ENCODE data around the gene FAM180B. TPM values are rescaled to one million over a fixed set of nuclear protein-coding genes. Genes with fewer than 3 reads are reported as not detected.

Gene FAM180B
- polyA plus RNA-seq, 4 donors = 0.11 to 4.0 (median 0.37) TPM

DNA sequence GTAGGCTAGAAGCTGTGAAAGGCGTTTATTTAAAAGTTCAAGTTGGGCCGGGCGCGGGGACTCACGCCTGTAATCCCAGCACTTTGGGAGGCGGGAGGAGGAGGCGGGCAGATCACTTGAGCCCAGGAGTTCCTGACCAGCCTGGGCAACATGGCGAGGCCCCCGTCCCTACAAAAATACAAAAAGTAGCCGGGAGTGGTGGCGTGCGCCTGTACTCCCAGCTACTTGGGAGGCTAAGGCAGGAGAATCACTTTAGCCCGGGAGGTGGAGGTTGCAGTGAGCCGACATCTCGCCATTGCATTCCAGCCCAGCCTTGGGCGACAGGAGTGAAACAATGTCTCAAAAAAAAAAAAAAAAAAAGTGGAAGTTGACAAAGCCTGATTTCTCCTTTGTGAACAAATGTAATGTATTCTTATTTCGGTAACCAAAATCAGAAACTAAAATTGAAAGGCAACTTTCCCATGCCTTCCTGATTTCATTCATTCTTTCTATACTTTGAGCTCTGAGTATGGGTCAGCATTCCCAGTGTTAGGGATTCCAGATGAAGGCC is 20.3 kb upstream of the FAM180B start:
- no peak for DNase-seq (ENCODE audit: low read depth in 4 of 4, low spot score in 3 of 4)

DNA sequence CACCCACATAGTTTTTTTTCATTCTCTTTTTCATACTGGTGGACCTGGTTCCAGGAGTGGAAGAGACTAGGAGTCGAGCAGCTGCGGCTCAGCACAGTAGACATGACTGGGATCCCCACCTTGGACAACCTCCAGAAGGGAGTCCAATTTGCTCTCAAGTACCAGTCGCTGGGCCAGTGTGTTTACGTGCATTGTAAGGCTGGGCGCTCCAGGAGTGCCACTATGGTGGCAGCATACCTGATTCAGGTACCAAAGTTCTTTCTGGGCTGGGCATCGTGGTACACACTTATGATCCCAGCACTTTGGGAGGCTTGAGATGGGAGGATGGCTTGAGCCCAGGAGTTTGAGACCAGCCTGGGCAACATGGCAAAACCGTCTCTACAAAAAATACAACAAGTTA is 16.8 kb upstream of the FAM180B start:
- DNase-seq (ENCODE audit: low read depth in 4 of 4, low spot score in 3 of 4) = no peak

DNA sequence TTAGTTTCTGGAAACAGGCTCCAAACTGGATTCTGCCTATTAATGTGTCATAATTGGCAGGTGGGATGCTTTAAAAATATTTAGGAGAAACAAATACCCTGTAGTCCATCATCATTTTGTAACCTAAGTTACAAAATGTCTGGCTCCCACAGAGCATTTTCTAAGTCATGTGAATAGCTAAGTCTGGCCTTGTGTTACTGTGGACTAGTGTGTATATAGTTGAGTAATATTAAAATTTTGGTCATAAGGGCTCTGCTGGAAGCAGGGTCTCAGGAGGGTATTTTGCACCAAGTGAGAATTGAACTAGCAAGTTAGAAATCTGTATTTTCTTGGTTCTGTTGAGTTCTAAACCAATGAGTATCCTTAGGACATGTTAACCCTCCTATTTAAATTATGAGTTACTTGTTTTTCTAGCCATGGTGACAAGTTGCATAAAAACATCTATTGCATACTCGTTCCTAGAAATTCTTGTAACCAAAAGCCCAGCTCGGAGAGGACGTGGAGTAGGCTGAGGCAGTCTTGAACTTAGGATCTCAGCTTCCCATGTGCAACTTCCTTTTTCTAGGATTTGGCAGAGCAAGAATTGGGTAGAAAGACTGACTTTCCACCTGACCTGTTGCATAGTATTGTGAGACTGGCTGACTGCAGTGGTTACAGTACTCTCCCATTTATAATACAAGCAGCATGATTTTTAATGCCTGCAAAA is 15.7 kb upstream of the FAM180B start:
- DNase-seq (ENCODE audit: low read depth in 4 of 4, low spot score in 3 of 4) = no peak

DNA sequence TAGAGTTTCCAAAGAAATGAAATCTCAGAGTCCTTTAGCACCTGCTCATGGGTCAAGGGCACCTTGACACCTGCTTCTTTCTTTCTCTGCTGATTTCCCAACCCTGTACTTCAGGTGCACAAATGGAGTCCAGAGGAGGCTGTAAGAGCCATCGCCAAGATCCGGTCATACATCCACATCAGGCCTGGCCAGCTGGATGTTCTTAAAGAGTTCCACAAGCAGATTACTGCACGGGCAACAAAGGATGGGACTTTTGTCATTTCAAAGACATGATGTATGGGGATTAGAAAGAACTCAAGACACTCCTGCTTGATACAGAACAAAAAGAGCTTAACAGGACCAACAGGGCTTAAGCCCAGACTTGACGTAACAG is 15.1 kb upstream of the FAM180B start:
- DNase-seq (ENCODE audit: low read depth in 4 of 4, low spot score in 3 of 4) = no peak

DNA sequence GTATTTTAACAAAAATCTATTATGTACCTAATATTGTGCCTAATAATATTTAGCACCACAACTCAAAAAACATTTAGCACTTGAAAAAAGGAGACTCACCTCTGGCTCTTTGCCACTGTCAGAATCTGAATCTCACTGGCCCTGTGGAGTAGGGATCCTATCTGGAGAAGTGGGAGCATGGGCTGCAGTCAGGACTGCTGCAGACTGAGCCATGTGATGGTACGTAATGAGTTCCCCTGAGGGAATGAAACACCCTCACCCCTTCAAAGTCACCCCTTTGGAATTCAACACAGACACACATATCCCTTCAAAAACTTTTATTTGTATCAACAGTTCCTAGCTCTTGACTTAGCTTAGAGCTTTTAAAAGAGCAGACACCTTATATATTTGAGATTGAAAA is 14.6 kb upstream of the FAM180B start:
- DNase-seq (ENCODE audit: low read depth in 4 of 4, low spot score in 3 of 4) = no peak

DNA sequence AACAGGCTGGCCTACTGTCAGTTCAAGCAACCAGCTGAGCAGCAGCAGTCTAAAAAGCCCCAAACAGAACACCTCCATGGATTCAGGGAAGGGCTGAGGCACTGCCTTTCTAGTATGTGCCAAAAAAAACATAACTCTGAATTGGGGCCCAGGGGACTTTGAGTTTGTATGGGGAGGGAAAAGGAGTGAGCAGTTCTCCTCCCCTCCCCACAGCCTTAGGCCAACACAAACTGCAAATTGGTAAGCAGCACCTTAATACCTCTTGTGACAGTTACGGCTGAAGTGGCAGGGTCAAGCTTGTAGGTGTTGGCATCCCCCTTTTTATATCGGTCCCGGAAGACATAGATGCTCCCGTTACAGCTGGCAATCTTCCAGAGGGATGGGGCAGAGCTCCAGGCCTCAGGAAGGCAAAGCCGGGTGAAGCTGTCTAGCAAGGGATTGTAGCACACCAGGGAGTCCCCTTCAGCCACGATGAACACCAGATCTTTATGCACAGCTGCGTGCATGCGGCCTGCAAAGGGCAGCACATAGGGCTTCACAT is 13.7 kb upstream of the FAM180B start:
- no peak for DNase-seq (ENCODE audit: low read depth in 4 of 4, low spot score in 3 of 4)

DNA sequence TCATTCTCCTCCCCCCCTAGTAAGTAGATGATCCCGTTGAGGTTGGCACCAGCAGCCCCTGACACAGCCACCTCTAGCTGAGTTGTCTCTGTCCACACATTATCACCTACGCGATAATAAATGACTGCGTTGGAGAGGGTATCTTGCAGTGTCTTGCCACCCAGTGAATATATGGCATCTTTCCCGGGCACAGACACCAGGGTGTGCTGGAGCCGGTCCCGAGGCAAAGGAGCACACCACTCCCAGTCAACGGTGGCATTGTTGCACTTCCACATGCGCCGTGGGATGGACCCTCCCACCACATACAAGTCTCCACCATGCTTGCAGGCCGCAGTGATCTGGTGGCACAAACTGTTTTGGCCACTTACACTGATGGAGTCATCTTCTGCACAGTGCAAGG is 13.2 kb upstream of the FAM180B start:
- no peak for DNase-seq (ENCODE audit: low read depth in 4 of 4, low spot score in 3 of 4)

DNA sequence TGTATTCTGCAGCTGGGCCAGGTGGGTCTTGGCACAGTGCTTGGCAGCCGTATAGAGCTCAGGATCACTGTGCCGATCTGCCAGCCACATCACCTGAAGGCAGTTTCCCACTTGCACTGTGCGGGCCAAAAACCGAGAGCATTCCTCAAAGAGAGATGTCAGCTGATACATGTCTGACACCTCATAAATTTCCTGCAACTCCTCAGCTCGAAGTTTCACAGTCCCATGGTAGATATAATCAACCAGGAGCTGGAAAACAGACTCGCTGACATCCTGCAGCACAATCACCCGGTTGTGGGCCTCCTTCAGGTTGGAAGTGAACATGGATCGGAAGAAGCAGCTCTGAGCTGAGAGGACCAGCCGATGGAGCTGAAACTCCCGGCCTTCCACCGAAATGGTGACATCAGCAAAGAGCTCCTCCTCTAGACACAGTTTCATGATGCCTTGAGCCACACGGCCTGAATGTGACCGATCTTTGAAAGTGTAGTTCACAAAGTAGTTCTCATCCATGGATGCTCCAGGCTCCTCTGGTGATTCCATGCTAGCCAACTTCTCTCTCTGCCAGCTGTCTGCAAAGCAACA is 8.9 kb upstream of the FAM180B start:
- DNase-seq (ENCODE audit: low read depth in 4 of 4, low spot score in 3 of 4) = no peak

DNA sequence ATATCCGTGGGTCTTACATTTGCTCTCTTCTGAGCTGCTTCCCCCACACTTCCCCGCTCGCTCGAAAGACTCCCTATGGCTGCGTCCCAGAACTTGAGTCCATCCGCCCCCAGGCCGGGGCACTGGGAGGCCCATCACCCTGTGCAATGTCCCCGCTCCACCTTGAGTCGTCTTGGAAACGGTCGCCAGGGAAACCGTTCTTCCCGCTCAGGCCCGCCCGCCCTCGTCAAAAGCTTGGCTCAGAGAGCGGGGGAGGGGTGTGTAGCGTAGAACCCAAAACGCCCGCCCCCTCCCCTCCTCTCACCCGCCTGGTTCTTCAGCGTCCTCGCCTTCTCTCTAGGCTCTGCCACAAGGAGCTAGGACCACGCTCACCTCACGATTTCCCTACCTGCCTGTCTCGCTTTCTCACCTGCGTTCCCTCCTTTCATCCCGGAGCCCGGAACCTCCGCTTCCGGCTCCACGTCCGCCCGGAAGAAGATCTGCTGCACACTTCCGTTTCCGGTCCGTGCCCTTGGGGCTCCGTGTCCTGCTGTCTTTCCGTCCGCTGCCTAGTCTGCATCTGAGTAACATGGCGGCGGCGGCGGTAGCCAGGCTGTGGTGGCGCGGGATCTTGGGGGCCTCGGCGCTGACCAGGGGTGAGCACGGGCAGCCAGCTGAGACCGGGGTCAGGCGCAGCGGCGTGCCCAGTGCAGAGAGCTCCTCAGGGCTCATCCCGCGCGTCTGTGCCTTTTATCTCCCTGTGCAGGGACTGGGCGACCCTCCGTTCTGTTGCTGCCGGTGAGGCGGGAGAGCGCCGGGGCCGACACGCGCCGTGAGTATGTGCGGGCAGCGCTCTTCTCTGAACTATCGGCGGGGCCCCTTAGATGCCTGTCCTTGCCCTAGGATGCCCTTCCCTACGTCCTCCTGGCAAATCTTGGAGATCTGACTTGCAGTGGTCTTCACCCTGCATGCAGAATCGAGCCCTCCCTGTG is 7.7 kb upstream of the FAM180B start, which contains the start of the genes KBTBD4 and NDUFS3:
TSS of gene KBTBD4 (minus strand) at position 447 of the 971 bp plus-strand sequence. CDS start at position 428, 19 bp downstream.
TSS of gene NDUFS3 (plus strand) at position 551 of the 971 bp plus-strand sequence. CDS start at position 569, 18 bp downstream.
- DNase-seq (ENCODE audit: low read depth in 4 of 4, low spot score in 3 of 4) = peak; percentile 85 to 89 (median 86)

DNA sequence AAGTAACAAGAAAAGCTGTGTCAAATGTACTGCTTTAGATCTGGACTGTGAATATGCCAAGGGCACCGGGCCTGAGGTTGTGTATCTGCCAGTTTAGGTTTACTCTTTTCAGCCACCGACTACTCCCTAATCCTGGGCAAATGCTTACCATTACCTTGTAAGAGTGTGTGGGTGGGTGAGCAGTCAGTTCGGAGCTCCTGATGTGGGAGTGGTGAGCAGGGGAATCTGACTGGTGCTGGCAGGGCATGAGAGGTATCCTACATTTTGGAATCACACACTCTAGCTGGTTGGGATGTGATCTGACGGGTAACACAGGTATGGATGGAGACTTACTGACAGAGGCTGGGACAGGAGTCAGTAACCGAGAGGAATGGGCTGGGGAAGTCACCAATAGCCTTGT is 2.6 kb upstream of the FAM180B start:
- DNase-seq (ENCODE audit: low read depth in 4 of 4, low spot score in 3 of 4) = no peak

DNA sequence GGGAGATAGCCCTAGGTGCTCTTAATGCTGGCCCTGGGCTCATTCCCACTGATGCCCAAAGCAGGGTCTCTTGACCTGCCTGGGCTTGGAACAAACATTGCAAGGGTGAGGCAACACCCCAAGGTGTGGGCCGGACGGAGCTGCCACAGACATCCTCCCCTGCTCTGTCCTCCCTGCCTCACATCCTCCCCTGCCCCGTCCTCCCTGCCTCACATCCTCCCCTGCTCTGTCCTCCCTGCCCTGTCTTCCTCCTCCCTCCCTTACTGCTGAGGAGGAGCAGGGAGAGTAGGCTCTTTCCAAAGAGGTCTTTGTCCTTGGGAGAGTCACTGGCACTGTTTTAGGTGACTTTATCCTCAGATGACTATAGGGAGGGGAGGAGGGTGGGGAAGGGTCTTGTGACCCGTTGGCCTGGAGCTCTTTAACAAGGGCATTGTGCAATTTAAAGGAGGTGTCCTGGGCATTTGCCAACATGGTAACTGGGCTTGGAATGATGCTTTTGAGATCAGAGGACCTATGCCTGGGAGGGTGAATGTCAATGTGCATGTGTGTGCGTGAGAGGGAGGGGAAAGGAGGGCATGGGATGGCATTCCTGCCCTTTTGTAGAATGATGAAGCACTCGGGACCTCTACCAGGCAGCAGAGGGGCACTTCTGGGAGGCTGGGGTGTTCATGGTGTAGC is 700 bp downstream of the FAM180B start:
- no peak for DNase-seq (ENCODE audit: low read depth in 4 of 4, low spot score in 3 of 4)

DNA sequence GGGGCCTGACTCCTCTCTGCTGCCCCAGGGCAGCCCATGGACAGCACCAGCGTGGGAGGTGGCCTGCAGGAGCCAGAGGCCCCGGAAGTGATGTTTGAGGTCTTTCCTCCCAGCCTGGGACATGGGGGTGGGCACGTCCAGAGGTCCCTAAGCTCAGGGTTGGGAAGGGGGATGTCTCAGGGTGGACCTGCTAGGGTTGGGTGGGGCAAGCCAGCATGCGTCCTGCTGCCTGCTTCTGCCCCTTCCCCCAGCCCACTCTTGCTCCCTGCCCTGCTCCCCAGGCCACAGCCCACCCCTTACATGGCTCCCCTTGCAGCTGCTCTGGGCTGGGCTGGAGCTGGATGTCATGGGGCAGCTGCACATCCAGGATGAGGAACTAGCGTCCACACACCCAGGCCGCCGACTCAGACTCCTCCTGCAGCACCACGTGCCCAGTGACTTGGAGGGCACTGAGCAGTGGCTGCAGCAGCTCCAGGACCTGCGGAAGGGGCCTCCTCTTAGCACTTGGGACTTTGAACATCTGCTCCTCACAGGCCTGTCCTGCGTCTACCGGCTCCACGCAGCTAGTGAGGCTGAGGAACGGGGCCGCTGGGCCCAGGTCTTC is 1.3 kb downstream of the FAM180B start:
- no peak for DNase-seq (ENCODE audit: low read depth in 4 of 4, low spot score in 3 of 4)

DNA sequence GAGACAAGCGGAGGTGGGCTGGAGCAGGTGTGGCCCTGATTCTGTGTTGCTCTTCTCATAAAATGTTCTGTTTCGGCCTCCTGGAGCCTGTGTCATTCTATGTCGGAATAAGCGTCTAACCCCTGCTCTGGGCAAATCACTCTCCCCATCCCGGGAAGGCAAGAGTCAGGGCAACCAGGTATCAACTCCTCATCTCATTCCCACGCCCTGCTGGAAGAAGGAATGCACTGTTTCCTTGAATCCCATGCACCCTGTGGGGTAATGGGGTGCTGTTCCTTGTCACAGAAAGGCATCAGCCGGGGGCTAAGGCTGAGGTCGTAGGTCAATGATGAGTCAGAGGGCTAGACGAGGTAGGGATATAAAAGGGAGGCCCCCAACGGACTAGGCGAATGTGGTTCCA is 2.6 kb downstream of the FAM180B start:
- no peak for DNase-seq (ENCODE audit: low read depth in 4 of 4, low spot score in 3 of 4)

DNA sequence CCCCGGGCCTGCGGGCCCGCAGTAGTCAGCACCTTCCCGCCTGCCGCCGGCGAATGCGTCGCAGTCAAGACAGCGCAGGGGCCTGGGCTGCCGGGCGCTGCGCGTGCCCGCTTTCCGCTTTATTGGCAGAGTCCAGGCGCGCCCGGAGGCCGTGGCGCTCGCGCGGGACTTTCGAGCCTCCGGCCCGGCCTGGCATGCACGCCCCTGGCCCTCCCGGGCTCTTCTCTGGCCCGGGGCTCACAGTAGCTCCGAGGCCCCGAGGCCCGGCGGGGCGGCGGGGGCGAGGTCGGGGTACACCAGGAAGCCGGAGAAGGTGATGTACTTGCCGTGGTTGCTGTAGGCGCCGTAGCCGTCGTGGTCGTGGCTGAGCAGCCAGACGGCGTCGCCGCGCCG is 3.1 kb downstream of the FAM180B start:
- DNase-seq (ENCODE audit: low read depth in 4 of 4, low spot score in 3 of 4) = no peak

DNA sequence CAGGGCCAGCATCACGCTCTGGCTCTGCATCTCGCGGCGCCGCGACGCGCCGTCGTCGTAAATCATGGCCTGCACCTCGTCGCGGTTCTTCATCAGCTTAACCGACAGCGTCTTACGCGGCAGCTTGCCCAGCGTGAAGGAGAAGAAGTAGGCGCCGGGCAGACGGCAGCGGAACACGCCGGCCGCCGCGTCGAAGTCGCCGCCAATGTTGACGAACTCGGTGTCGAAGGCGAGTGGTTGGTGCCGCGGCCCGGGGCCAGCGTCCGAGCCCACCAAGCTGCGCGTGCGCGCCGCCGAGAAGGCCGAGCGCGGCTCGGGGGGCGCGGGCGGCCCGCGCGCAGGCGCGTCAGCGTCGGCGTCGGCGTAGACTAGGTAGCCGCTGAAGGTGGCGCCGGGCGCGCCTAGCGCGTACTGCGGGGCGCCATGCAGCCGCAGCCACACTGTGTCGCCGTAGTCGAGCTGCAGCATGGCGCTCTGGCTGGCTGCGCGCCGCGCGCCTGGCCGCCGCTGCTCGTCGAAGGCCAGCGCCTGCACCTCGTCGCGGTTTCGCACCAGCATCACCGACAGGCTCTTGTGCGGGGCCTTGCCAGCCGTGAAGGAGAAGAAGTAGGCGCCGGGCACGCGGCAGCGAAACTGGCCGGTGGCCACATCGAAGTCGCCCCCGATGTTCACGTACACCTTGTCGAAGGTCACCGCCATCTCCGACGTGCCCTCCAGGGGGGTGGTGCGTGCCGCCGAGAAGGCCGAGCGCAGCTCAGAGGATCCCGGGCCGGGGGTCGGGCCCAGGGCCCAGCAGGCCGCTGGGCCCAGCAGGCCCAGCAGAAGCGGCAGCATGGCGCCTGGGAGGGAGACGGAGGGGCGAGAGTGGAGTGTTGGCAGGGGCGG is 3.7 kb downstream of the FAM180B start:
- no peak for DNase-seq (ENCODE audit: low read depth in 4 of 4, low spot score in 3 of 4)

DNA sequence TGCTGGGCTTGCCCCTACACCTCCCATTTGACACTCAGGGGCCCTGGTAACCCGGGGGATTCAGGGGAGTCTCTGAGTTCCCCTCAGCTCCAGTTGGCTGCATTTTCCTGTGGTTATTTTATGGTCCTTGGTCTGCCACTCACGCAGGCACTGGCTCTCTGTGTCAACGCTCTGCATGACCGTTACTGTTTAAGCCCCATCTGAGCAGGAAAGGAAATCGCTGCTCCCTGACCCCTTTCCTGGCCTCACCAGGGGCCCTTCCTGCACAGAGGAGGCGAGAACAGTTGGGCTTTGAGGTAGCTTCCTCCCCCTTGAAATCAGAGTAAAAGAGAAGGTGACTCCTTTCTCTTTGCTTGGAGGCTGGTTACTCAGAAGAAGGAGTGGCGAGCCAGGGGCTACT is 5.3 kb downstream of the FAM180B start:
- DNase-seq (ENCODE audit: low read depth in 4 of 4, low spot score in 3 of 4) = no peak

DNA sequence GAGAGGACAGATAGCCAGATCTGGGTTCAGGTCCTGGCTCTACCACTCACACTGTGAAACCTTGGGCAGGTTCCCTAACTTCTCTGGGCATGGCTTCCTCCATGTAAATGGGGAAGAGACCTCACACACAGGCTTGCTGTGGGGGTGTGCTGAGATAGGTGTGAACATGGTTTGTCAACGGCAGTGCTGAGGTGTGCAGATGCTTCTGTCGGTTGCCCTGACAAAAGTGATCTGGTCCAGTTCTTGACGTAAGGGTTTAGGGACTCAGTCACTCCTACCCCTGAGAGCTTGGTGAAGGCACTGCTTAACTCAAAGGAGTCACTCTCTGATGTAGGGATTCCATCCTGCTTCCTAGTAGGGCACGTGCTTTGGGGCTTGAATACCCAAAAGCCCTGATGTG is 5.8 kb downstream of the FAM180B start:
- no peak for DNase-seq (ENCODE audit: low read depth in 4 of 4, low spot score in 3 of 4)

DNA sequence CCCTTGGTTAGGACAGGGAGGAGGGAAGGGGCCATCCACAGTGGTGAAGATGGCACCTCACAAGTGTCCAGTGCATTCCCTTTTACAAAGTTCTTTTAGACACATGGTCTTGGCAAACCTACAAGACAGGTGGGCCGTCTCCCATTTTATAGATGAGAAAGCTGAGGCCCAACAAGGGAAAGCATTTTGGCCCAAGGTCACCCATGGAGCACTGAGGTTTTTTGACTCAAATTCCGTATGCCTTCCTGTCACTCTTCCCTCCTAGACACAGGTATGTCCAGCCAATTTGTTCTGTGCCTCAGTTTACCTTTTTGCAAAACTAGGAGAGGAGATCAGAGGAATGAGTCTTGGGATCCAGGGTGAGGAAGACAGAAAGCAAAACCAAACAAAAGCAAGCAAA is 6.5 kb downstream of the FAM180B start:
- no peak for DNase-seq (ENCODE audit: low read depth in 4 of 4, low spot score in 3 of 4)

DNA sequence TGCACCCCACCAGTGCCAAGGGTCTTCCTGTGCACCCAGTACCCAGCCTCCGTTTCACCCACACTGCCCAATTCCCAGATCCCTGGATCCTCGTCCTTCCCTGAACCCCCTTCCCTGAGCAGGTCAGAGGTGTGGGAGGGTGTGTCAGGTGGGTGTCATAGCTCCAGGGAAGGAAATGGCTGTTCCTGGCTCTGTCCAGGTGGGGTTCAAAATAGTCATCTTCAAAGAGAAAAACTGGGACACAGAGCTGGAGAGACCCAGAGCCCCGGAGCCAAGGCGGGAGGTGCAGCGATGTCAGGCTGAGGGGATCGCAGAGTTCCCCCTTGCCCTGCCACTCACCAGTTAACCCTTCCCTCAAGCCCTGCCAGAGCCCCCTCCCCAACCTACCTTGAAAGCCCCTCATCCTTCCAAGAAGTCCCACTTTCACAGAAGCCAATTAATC is 7.0 kb downstream of the FAM180B start:
- DNase-seq (ENCODE audit: low read depth in 4 of 4, low spot score in 3 of 4) = no peak

Measured in left renal pelvis (tissue), 4 donors.